Activated T-cell treated with anti-CD3 and anti-CD28 coated beads, Interleukin-2, amount 50 U/mL, for 48 hours (primary cell): ENCODE measurements around the gene PROM2.
"Not testable (repeated sequence)": the region's sequence is repeated elsewhere in the genome, so short reads cannot be mapped to it uniquely, and the experiment has no call there.

Experiments
- DNase-seq, 2 experiments: peaks; one replicate each; pipeline ENCODE4 v3.0.0-alpha.2; 2020

The PROM2 gene, protein sequence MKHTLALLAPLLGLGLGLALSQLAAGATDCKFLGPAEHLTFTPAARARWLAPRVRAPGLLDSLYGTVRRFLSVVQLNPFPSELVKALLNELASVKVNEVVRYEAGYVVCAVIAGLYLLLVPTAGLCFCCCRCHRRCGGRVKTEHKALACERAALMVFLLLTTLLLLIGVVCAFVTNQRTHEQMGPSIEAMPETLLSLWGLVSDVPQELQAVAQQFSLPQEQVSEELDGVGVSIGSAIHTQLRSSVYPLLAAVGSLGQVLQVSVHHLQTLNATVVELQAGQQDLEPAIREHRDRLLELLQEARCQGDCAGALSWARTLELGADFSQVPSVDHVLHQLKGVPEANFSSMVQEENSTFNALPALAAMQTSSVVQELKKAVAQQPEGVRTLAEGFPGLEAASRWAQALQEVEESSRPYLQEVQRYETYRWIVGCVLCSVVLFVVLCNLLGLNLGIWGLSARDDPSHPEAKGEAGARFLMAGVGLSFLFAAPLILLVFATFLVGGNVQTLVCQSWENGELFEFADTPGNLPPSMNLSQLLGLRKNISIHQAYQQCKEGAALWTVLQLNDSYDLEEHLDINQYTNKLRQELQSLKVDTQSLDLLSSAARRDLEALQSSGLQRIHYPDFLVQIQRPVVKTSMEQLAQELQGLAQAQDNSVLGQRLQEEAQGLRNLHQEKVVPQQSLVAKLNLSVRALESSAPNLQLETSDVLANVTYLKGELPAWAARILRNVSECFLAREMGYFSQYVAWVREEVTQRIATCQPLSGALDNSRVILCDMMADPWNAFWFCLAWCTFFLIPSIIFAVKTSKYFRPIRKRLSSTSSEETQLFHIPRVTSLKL

DNA sequence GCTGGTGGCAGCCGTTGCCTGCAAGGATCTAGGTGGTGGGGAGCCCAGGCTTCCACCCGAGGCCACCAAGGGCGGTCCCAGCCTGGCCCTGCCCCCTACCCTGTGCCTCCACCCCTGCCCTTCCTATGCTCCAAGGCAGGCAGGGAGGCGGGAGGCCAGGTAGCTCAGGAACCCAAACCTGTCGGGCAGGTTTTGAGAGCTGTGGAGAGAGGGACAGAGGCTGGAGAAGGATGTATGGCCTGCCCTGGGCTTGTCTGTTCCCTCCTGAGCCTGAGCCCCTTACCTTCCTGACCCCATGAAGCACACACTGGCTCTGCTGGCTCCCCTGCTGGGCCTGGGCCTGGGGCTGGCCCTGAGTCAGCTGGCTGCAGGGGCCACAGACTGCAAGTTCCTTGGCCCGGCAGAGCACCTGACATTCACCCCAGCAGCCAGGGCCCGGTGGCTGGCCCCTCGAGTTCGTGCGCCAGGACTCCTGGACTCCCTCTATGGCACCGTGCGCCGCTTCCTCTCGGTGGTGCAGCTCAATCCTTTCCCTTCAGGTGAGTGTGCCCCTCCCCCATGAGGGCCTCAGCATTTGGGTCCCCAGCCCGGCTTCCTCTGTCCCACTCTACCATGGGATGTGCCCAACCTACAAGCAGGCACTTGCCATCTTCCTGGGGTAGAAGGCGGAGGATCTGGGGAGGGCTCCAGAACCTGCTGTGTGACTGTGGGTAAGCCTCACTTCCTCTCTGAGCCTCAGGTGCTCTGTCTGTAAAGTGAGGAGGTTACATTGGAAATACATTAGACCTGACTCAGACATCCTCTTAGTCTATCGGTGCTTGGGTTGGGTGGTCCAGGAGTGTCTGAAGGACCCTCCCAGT lies at the start of gene PROM2:
TSS of gene PROM2 (plus strand) at position 159 of the 860 bp plus-strand sequence. CDS start at position 296, 137 bp downstream.
- no peak for DNase-seq

DNA sequence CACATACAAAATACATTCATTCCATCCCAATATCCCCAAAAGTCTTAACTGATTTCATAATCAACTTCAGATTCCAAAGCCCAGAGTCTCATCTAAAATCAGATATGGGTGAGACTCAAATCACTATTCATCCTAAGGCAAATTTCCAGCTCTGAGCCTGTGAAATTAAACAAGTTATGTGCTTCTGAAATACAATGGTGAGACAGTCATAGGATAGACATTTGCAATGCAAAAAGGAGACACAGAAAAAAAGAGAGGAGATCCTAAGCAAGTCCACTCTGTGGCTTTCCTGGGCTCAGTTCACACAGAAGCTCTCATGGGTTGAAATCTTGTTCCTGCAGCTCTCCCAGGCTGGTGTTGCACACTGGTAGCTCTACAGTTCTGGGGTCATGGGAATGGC lies 48.6 kb upstream of the PROM2 start:
- no peak for DNase-seq

DNA sequence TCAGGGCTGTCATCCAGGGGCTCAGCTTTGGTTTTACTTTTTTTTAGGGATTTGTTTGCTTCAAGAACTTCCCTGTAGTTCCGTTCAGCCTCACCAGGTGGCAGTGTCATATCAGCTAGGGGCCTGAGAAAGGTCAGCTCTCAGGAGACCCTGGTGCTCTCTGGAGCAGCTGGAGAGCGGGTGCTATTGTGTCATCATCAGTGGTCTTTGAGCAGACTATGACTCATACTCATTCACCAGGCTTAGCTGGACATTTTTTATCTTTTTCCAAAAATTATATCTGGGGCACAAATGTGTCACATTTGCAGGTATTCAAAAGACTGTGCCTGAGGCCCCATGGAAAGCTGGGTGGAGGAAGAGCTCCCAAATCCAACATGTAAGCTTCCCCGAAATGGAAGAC lies 42.5 kb upstream of the PROM2 start:
- DNase-seq: peak; percentile 52 to 55

DNA sequence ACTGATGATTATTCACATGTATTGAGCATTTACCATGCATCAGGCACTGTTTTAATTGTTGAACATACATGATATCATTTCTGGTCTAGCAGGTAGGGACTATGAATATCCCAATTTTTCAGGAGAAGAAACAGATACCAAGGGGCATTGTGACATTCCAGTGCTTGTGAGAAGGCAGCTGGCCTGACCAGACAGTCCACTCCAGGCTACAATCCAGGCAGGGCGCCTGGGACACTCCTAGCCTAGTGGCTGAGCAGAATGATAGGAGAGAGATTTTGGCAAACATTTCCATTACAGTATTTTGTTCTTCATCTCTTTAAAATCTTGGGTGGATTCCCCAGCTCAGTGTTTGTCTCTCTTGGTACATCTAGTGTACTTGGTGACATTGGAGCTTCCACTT lies 42.0 kb upstream of the PROM2 start:
- DNase-seq: no peak

DNA sequence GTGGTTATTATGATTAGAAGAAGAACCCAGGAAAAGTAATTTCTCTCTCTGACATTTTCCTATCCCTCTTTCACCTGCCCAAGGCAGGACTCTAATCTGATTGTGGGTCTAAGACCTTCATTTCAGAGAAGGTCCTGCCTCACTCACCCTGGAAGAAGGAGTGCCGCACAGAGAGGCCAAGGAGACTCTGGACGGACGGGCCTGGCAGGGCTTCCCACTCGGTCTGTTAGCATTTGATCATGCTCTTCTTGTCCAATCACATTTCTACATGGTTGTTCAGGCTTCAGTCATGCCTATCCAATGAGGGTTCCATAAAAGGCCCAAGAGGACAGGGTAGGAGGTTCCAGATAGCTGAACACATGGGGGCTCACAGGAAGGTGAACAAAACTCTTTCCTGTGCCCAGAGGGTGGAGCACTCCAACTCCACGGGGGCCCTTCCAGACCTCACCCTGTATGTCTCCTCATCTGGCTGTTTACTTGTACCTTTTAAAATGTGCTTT lies 39.9 kb upstream of the PROM2 start:
- DNase-seq: no peak

DNA sequence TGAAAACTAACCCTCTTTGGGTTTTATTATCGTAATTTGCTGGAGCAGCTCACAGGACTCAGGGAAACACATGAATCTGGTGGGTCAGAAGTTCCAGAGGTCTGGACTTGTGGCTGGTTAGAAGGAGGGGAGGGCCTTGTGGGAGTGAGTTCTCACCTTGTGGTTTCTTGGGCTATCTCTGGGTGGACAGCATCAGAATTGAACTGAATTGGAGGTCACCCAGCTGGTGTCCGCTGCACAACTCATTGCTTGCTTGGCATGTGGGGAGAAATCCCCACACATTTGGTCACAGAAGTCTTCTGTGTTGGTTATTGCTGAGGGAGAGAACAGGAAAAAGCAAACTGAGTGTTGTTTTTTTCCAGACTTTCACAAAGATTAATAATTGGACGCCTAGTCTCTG lies 39.4 kb upstream of the PROM2 start:
- no peak for DNase-seq

DNA sequence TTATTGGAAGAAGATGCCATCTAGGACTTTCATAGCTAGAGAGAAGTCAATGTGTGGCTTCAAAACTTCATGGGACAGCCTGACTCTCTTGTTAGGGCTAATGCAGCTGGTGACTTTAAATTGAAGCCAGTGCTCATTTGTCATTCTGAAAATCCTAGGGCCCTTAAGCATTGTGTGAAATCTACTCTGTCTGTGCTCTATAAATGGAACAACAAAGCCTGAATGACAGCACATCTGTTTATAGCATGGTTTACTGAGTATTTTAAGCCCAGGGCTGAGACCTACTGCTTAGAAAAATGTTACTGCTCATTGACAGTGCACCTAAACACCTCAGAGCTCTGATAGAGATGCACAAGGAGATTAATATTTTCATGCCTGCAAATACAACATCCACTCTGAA lies 36.1 kb upstream of the PROM2 start:
- no peak for DNase-seq

DNA sequence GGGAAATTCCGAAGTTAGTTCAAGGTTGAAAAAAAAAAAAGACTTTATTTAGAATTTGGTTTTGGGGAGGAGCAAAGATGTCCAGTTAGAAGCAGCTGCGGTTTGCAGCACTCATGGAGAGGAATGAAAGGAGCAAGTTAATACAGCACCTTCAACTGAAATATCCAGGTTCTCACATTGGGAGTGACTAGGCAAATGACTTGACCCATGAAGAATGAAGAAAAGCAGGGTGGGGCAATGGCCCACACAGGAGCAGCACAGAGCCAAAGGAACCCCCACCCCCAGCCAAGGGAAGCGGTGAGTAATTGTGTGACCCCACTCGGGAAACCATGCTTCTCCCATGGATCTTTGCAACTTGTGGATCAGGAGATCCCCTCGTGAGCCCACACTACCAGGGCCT lies 34.2 kb upstream of the PROM2 start:
- DNase-seq: no peak

DNA sequence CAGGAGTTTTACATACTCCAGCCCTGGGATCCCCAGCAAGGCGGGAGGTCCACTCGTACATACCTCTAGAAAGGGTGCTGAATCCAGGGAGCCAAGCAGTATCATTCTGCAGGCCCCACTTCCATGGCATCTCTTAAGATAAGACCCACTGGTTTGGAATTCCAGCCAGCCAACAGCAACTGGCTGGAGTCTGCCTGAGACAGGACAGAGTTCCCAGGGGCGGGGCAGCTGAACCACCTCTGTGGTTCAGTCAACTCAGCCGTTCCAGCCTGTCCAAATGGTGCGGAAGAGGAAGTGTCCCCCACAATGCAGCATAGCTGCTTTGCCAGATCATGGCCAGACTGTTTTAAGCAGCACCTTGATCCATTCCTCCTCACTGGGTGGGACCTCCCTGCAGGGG lies 33.7 kb upstream of the PROM2 start:
- no peak for DNase-seq

DNA sequence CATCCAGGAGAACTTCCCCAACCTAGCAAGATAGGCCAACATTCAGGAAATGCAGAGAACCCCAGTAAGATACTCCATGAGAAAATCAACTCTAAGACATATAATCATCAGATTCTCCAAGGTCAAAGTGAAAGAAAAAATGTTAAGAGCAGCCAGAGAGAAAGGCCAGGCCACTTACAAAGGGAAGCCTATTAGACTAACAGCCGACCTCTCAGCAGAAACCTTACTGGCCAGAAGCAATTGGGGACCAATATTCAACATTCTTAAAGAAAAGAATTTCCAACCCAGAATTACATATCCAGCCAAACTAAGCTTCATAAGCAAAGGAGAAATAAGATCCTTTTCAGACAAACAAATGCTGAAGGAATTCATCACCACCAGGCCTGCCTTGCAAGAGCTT lies 32.2 kb upstream of the PROM2 start:
- not testable (repeated sequence) for DNase-seq

DNA sequence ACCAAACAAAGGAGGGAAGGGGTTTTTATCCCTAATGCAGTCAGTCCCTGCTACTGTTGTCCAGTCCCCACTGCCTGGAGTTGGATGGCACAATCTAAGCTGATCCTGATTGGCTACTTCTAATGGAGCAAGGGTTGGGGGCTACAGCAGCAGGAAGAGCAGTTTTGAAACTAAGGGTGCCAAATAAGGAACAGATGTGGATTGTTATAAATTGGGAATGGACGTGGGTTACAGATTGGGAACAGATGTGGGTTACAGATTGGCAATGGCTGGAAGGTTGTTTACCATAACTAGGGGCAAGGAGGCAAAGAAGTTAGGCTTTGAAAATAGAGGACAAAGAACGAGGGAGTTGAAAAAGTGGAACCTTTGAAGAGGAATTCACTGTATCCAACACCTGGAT lies 16.0 kb upstream of the PROM2 start:
- DNase-seq: no peak

DNA sequence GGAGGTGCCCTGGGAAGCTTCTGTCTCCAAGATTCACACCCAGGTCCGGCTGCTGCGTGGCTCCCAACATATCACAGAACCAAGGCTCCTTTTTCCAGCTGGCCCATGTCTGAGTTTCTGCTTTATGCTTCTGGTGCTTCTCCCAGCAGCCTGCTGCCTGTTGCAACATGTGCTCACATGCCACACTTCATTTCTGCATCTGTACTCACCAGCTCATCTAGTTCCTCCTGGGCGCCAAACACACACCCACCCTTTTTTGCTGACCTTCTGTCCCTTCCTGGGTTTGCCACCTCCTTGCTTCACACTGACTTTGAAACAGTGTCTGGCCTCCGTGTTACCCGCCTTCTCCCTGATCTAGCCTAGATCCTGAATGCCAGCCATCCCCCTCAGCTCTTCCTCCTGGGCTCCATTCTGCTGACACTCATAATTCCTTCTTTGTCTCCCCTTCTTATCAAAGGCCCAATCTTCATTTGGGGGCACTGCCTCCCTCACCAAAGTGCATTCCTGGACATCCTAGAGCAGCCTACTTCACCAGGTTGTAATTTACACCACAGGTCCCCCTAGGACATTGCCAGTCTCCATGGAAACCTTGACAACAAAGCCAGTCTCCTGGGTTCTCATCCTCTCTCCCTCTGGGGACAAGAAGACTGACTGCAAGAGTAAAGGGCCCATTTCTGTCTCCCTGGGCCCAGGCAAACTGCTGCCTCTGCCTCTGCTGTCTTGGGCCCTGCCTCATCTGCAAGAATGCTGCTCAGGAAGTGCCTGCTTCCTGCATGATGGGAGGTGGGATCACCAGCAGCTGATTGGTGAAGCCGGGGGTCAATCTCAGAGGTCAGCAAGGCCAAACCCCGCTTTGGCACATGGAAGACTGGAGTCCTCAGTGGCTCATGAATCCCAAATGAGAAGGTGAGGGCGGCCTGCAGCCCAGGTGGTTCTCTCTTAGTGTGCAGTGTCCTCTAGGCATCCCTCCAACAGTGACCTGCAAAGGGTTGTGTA lies 13.9 kb upstream of the PROM2 start:
- DNase-seq: no peak

DNA sequence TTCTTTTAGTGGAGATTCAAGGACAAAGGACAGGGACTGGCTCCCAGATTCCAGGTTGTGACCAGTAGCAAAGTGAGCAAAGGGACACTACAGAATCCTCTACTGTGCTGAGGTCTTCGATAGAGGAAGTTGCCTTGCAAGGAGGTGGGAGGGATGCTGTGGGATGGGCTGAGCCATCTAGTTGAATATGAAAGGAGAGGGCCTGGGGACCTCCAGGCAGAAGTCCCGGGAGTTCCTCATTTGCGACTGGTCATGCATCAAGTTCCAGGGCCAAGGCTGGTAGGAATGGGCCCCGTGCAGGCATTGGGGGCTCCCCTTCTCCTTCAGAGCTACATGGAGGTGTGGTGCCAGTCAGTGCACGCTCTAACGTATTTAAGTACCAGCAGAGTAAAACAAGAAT lies 12.6 kb upstream of the PROM2 start:
- DNase-seq: no peak

DNA sequence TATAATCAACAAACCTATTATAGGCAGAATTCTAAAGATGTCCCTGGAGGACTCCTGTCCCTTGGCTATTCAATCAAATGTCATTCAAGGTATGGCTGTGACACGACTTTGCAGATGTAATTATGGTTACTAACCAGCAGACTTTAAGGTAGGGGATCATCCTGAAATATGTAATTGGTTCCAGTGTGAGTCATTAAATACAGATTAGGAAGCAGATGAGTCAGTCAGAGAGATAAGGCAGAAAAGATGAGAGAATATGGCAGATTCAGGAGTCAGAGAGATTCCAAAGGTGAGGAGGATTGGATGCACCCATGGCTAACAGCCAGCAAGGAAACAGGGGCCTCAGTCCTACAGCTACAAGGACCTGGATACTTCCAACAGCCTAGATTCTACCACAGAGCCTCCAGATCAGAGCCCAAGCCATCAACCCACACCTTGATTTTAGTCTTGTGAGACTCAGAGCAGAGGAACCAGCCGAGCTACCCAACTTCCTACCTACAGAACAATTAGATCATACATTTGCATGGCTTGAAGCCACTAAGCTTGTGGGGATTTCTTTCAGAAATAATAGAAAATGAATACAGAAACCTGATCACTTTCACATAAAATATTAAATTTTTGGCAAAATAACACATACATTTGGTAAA lies 11.2 kb upstream of the PROM2 start:
- DNase-seq: peak in 1 of 2 experiments; percentile 2

DNA sequence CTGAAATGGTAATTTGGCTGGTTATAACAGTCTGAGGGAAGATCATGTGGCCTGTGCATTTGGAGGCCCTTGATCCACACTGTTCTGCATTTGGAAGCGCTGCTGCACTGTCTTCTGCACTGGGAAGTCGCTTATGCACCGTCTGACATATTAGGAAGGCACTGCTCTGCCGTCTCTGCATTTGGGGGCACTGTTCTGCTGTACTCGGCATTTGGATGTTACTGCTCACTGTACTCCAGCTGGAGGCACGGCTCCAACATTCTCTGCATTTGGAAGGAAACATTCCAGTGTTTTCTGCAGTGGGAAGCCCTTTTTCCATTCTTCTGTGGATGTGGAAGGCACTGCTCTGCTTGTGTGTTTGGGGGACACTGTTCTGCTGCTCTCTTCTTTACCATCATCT lies 9.6 kb upstream of the PROM2 start:
- DNase-seq: peak in 1 of 2 experiments; percentile 1

DNA sequence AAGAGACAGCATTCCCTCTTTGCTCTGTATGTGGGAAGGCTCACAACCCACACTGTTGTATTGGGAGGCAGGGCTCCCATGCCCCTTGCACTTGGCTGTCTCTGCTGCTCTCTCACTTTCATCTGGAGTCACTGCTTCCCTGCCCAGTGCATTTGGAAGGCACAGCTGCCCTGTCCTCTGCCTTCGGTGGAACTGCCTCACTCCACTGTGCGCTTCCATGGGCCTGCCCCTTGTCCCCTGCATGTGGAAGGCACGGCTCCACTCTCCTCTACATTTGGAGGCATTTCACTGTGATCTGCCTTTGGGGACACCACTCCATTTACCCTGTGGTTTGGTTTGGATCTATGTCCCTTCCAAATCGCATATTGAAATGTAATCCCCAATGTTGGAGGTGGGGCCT lies 9.1 kb upstream of the PROM2 start:
- DNase-seq: peak in 1 of 2 experiments; percentile 0

DNA sequence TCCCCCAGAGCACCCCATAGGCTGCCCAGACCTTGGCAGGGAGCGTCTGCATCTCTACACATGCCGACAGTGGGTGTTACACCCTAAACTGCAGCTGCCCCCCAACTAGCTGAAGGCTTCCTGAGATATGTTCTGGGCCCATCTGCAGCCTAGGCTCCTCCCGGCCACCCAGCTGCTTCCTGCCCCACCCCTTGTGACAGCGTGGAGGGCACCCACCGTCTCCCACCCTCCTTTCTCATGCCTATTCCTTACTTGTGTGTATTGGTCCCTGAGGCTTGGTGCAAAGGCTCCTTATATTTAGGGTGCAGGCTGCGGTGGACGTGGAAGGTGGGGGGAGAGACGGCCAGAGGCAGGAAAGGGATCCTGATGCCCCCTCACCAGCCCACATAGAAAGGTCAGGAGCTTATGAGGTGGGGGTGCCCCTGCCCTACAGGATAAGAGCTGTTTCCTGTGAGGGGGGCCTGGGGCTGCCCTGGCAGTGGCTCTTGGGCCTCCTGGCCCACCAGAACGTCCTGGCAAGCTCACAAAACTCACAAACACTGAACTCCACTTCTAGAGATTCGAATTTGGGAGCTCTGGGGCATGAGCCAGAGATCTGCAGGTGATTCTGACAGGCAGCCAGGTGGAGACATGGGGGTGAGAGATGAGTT lies 7.3 kb upstream of the PROM2 start:
- peak; percentile 1 to 2 for DNase-seq

DNA sequence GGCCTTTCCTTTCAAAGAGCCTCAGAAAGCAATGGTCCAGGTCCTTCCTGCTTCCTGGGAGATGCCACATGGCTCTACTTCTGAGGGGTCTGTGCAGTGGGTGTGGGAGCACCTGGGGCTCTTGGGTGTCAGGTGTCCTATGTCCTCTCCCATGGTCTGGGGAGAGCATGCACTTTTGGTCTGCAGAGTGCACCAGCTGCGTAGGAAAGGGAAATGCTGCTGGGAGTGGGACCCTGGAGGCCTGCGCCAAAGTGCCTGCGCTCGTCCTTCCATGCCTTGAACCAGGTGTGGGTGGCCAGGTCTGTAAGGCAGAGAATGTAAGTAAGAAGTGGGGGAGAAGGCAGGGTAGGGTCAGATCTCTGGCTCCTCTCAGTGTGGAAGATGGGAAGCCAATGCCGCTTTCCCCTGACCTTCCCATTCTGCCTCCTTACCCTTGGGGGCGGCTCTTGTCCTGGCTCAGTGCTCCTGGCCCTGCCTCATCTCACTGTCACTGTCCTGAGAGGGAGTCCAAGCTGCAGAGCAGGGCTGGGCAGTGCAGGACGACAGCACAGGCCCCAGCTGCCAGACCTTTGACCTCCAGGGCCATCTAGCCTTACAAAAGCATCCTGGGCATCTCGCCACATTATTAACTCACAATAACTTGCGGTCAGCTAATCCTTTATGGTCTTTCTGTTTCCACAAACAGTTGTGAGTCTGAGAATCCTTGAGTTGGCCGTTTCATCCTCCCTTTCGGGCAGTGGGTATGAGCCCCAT lies 6.6 kb upstream of the PROM2 start:
- no peak for DNase-seq

DNA sequence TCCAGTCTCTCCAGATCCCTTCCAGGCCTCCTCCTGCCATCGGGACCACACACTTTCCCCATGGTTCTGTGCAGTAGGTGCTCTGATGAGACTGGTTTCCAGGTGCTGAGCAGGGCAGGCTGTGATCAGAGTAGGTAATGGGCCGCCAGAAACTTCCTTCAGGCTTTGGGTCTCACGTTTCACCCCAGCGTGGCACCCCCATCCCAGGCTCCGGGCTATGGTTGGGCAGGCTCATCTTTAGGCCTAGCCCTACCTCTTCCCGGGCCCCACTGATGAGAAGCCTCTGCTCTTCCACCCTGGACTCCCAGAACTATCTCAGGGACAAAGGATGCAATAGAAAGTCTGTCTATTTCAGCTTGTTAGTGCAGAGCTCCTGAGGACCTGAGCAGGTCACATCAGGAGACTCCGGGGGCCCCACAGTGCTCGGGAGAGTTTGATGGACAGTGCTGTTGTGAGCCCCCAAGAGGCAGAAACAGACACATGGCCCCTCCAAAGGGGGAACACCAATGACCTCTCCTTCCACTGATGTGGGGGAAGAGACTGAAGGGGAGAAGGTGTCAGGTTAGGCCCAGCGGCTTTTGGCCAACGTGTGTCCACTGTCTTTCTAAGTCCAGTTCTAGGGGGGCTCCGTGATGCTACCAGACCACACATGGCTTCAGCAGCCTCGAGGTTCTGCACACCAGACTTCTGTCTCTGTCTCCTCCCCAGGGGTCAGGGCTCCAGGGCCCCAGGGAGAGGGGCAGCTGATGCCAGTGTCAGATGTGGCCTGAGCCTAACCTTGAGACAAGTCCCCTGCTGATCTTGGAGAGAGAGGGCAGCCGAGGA lies 5.8 kb upstream of the PROM2 start:
- peak; percentile 4 to 6 for DNase-seq
